Measurements from ENCODE around the gene GBE1.

The GBE1 gene

GRCh38 chr3:81707996-81708395, 53.4 kb downstream of the GBE1 start:
- H3K79me2 ChIP-seq (ENCODE audit: insufficient read depth, low read length): peaks cover 52% of the 10 kb centered on the region
- no peaks in the 10 kb centered on the region for H3K9me3 ChIP-seq (ENCODE audit: insufficient read depth, low read depth, low read length)
- no peaks in the 10 kb centered on the region for H3K9me2 ChIP-seq (replicated peaks; ENCODE audit: low read depth, low read length)
- H3F3A ChIP-seq (ENCODE audit: low read depth): no peaks in the 10 kb centered on the region
- no peak overlapping the region for H2AFZ ChIP-seq (ENCODE audit: low read length)
- no peaks in the 10 kb centered on the region for H3K4me1 ChIP-seq (ENCODE audit: insufficient read depth, low read length, poor library complexity, severe bottlenecking)
- H3K27me3 ChIP-seq (ENCODE audit: insufficient read depth, low read length, poor library complexity, severe bottlenecking): no peaks in the 10 kb centered on the region
- TF ChIP-seq EZH2phosphoT487 (IDR thresholded peaks at IDR 0.05; ENCODE audit: borderline replicate concordance): no peak
- no peak overlapping the region for H3K4me2 ChIP-seq (ENCODE audit: low read depth, low read length, poor library complexity, severe bottlenecking)
- H3K36me3 ChIP-seq (ENCODE audit: insufficient read depth, low read length): peaks cover 27% of the 10 kb centered on the region; the same call in 1 of the 2 replicates
- H3K4me3 ChIP-seq (ENCODE audit: low read length, poor library complexity, severe bottlenecking): no peak overlapping the region
- H4K20me1 ChIP-seq (ENCODE audit: insufficient read depth, low read length, poor library complexity, severe bottlenecking): peaks cover 14% of the 10 kb centered on the region
- H3K9ac ChIP-seq (ENCODE audit: low read depth, low read length, poor library complexity, severe bottlenecking): no peak overlapping the region

- Histone ChIP-seq H3K27me3 (ENCODE audit: insufficient read depth, low read length, poor library complexity, severe bottlenecking) (no peaks in the 10 kb centered on the region), H3K4me2 (ENCODE audit: low read depth, low read length, poor library complexity, severe bottlenecking) (no peak overlapping the region), H3K4me3 (ENCODE audit: low read length, poor library complexity, severe bottlenecking) (no peak overlapping the region), H4K20me1 (ENCODE audit: insufficient read depth, low read length, poor library complexity, severe bottlenecking) (peaks cover 7% of the 10 kb centered on the region), H3K79me2 (ENCODE audit: insufficient read depth, low read length) (peaks cover 22% of the 10 kb centered on the region; the same call in 1 of the 2 replicates), H3K9ac (ENCODE audit: low read depth, low read length, poor library complexity, severe bottlenecking) (no peak overlapping the region), H3K9me2 (replicated peaks; ENCODE audit: low read depth, low read length) (no peaks in the 10 kb centered on the region), H3K9me3 (ENCODE audit: insufficient read depth, low read depth, low read length) (no peaks in the 10 kb centered on the region), H3K36me3 (ENCODE audit: insufficient read depth, low read length) (peaks cover 50% of the 10 kb centered on the region; the same call in 1 of the 2 replicates), H3K4me1 (ENCODE audit: insufficient read depth, low read length, poor library complexity, severe bottlenecking) (no peaks in the 10 kb centered on the region), H3F3A (ENCODE audit: low read depth) (no peaks in the 10 kb centered on the region), H2AFZ (ENCODE audit: low read length) (no peak overlapping the region)
- TF ChIP-seq CTCF (conservative IDR thresholded peaks at IDR 0.05; ENCODE audit: low read length): no peak
- no peak for TF ChIP-seq EZH2phosphoT487 (IDR thresholded peaks at IDR 0.05; ENCODE audit: borderline replicate concordance)
Observed at GRCh38 chr3:81702126-81702525, 59.3 kb downstream of the GBE1 start.

- no peak overlapping the region for H2AFZ ChIP-seq (ENCODE audit: low read length)
- H3K27me3 ChIP-seq (ENCODE audit: insufficient read depth, low read length, poor library complexity, severe bottlenecking): no peaks in the 10 kb centered on the region
- H3K36me3 ChIP-seq (ENCODE audit: insufficient read depth, low read length): peaks cover 46% of the 10 kb centered on the region; the same call in 1 of the 2 replicates
- no peaks in the 10 kb centered on the region for H3F3A ChIP-seq (ENCODE audit: low read depth)
- H3K4me2 ChIP-seq (ENCODE audit: low read depth, low read length, poor library complexity, severe bottlenecking): no peak overlapping the region
- no peaks in the 10 kb centered on the region for H4K20me1 ChIP-seq (ENCODE audit: insufficient read depth, low read length, poor library complexity, severe bottlenecking)
- H3K9me3 ChIP-seq (ENCODE audit: insufficient read depth, low read depth, low read length): no peaks in the 10 kb centered on the region
- peaks cover 19% of the 10 kb centered on the region; the same call in 1 of the 2 replicates for H3K79me2 ChIP-seq (ENCODE audit: insufficient read depth, low read length)
- H3K9me2 ChIP-seq (replicated peaks; ENCODE audit: low read depth, low read length): no peaks in the 10 kb centered on the region
- no peak for TF ChIP-seq CTCF (conservative IDR thresholded peaks at IDR 0.05; ENCODE audit: low read length)
- no peak for TF ChIP-seq EZH2phosphoT487 (IDR thresholded peaks at IDR 0.05; ENCODE audit: borderline replicate concordance)
- H3K4me1 ChIP-seq (ENCODE audit: insufficient read depth, low read length, poor library complexity, severe bottlenecking): no peaks in the 10 kb centered on the region
- H3K9ac ChIP-seq (ENCODE audit: low read depth, low read length, poor library complexity, severe bottlenecking): no peak overlapping the region
- H3K4me3 ChIP-seq (ENCODE audit: low read length, poor library complexity, severe bottlenecking): no peak overlapping the region
Observed at GRCh38 chr3:81699536-81700320, 61.7 kb downstream of the GBE1 start.

Measured in Loucy (cell line).